ENCODE data around the gene STIL.

DNA sequence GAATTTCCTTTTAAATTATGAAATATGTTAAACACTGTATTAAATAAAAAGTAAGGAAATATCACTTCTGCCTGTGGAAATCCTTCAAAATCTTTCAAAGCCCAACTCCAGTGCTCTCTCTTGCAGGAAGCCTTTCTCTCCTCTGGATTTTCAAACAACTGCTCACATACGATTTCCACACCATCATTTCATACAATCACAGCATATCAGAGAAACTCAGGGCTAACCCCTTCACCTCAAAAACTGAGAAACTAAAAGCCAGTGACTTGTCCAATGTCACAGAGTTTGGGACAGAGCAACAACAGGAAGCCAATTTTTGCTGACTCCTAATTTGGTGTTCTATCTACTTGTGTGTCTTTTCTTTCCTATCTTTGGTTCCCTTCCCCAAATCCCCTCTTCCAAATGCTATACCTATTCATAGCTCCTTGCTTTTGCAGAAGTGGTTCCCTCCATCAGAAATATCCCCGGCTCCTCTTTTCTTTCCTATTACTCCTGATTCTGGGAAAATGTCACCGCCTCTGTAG is 69.5 kb downstream of the STIL start:
- TF ChIP-seq, protein P1, sequence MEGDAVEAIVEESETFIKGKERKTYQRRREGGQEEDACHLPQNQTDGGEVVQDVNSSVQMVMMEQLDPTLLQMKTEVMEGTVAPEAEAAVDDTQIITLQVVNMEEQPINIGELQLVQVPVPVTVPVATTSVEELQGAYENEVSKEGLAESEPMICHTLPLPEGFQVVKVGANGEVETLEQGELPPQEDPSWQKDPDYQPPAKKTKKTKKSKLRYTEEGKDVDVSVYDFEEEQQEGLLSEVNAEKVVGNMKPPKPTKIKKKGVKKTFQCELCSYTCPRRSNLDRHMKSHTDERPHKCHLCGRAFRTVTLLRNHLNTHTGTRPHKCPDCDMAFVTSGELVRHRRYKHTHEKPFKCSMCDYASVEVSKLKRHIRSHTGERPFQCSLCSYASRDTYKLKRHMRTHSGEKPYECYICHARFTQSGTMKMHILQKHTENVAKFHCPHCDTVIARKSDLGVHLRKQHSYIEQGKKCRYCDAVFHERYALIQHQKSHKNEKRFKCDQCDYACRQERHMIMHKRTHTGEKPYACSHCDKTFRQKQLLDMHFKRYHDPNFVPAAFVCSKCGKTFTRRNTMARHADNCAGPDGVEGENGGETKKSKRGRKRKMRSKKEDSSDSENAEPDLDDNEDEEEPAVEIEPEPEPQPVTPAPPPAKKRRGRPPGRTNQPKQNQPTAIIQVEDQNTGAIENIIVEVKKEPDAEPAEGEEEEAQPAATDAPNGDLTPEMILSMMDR (IDR thresholded peaks at IDR 0.05; ENCODE audit: poor library complexity): no peak
- no peak for TF ChIP-seq EZH2 (IDR thresholded peaks at IDR 0.05; ENCODE audit: borderline replicate concordance)

All from hepatocyte (in vitro differentiated cells).